Right forelimb (tissue), 1 donor: ENCODE results near the gene CEP83.
"Not testable (repeated sequence)": the region's sequence is repeated elsewhere in the genome, so short reads cannot be mapped to it uniquely, and the experiment has no call there.

ENCODE experiments used
- DNase-seq: peaks from one replicate; pipeline ENCODE4 v3.0.0-alpha.2; 2018

Gene CEP83

DNA sequence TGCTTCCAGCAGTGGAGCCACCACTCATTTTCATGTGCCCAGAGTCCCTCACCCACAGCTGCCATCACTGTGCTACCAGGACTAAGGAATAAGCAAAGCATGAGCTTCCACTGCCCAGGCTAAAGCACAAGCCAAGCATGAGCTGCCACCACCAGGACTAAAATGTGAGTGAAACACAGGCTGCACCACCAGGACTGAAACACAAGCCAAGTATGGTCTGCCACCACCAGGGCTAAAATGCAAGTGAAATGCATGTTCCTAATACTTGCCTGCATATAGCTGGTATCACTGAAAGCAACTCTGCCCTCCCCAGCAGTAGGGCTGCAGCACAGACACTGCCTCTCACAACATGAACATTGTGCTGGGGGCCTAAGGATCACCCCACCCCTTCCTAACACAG lies 30.0 kb downstream of the CEP83 start:
- DNase-seq, result no peak

DNA sequence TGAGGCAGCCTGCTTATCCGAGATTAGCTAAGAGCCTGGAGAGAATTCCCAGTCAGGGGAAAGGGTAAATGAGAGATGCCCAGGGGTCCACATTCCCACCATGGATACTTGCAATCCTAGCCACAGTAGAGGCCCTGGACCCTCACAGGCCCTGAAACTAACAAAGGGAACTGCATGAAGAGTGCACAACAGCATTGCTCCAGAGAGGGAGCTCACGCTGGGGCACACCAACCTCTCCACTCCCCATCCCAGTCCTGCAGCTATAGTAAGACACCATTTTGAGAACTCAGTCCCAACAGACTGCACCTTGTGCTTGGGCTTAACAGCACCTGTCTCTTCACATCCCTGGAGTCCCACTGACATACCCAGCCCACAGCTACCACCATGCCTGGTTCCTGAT lies 30.5 kb downstream of the CEP83 start:
- no peak for DNase-seq

GRCh38 chr12:94427501-94428381 lies 31.9 kb downstream of the CEP83 start:
- peak; percentile 59 for DNase-seq

GRCh38 chr12:94426049-94426448 lies 33.6 kb downstream of the CEP83 start:
- DNase-seq, result no peak

- not testable (repeated sequence) for DNase-seq
Observed at GRCh38 chr12:94424830-94425229, 34.8 kb downstream of the CEP83 start.

- no peak for DNase-seq
Observed at GRCh38 chr12:94421868-94422740, 37.6 kb downstream of the CEP83 start.

- no peak for DNase-seq
Observed at GRCh38 chr12:94418517-94418916, 41.1 kb downstream of the CEP83 start.

DNA sequence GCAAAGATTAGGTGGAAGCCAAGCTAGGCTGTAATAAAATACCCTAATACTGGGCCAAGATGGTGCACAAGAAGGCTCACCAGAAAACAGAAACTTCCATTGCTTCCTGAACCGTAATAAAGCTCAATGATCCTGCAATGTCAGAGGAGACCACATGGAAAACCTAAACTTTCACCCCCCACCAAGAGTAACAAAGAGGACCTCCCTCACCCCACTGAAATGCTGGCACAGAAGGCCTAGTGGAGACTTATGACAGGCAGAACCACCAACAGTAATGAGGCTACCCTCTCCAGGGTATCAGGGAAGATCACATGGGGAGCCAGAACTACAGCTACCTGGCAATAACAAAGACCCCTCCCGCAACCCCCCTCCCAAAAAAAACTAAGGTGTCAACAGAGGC lies 43.1 kb downstream of the CEP83 start:
- no peak for DNase-seq

GRCh38 chr12:94415066-94415465 lies 44.6 kb downstream of the CEP83 start:
- no peak for DNase-seq

- DNase-seq, result no peak
Observed at GRCh38 chr12:94405413-94406116, 54.1 kb downstream of the CEP83 start.

GRCh38 chr12:94404854-94405253 lies 54.8 kb downstream of the CEP83 start:
- DNase-seq, result no peak

GRCh38 chr12:94401326-94401725 lies 58.3 kb downstream of the CEP83 start:
- DNase-seq, result no peak

DNA sequence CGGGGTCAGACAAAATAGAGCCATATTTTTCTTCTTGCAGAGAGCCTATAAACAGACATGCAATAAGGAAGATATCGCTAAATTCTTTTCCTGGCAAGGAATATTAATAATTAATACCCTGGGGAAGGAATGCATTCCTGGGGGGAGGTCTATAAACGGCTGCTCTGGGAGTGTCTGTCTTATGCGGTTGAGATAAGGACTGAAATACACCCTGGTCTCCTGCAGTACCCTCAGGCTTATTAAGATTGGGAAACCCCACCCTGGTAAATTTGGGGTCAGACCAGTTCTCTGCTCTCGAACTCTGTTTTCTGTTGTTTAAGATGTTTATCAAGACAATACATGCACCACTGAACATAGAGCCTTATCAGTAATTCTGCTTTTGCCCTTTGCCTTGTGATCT lies 61.0 kb downstream of the CEP83 start:
- not testable (repeated sequence) for DNase-seq

- DNase-seq, result no peak
Observed at GRCh38 chr12:94397401-94397800, 62.3 kb downstream of the CEP83 start.

- not testable (repeated sequence) for DNase-seq
Observed at GRCh38 chr12:94396014-94396413, 63.7 kb downstream of the CEP83 start.

- DNase-seq, result no peak
Observed at GRCh38 chr12:94390130-94390485, 69.6 kb downstream of the CEP83 start.

- not testable (repeated sequence) for DNase-seq
Observed at GRCh38 chr12:94389482-94390129, 70.1 kb downstream of the CEP83 start.

DNA sequence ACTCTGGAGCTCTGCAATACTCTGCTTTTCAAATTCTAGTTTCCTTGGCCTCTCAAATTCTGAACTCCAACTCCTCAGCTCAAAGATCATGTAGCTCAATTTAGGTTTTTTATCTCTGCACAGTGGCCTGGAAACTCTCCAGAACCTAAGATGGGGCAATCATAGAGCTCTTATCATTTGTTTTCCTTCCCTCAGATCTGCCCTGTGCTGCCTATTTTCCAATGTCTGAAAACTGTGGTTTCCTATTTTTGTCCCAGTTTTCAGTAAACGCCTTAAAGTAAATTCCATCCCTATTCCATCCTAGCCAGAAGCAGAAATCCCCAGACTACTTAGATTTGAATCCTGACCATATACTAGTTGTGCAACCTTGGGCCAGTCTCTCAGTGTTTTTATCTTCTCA lies 73.2 kb downstream of the CEP83 start:
- no peak for DNase-seq

DNA sequence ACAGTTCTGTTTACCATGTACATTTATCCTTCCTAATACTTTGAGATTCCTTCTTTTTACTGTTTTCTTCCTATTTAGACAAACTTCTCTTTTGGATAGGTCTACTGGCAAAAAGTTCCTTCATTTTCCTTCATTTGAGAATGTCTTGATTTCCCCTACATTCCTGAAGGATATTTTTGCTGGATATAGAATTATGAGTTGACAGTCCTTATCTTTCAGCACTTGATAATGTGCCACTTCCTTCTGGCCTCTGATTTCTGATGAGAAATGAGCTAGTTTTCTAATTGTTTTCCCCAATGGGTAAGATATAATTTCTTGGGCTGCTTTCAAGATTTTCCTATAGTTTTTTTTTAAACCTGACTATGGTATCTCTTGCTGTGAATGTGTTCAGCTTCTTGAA lies 75.6 kb downstream of the CEP83 start:
- no peak for DNase-seq

DNA sequence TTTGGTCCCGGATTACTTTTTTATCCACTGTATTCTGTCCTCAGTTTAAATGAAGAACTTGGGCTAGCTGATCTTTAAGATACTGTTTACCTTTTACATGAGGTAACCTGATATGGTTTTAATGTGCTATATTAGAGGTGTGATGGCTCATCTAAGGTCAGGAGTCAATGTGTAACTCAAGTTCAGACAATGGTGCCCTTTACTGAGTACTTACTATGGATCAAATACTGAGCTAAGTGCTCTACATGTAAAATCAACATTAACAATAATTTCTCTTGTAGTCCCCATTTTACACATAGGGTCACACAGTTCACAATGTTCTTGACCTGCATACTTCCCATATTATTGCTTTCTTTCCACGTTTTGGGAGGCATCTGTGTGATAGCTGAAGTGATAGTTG lies 79.2 kb downstream of the CEP83 start:
- no peak for DNase-seq

DNA sequence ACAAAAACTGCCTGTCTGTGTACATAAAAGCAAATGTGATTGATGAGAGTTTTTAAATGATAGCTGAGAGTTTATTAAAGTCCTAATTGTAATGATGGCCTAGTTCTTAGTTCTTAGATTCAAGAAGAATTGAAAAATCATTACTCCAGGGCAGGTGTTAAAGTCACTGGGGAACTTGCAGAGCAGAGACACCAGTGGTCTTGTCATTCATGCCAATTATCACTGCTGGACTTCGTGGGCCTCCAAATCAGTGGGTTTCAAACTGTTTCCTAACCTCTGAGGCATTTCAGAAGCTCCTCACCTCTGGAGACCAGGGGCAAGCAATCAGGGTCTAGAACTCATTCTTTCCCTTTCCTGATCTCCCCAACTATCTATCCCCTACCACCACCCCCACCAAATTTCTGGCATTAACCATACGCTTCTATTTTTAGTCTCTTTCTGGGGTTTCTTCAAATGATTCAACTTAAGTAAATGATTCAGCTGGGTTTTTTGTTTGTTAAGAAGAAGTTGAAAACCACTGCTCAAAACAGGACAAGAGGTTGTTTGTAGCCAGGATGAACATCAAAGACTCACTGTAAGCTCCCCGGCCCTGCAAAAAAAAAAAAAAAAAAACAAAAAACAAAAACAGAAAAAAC lies 80.1 kb downstream of the CEP83 start:
- DNase-seq, result no peak

GRCh38 chr12:94377599-94377998 lies 82.1 kb downstream of the CEP83 start:
- no peak for DNase-seq
